AG04449 (cell line): ENCODE results near the gene SEC24C.

Experiments used
- CTCF ChIA-PET: fragments of 350-600 bp; formaldehyde crosslinking; extraction: SDS; loops from one replicate; lab custom pipeline; 2021; ENCODE audit warnings: antibody characterized with exemption; lab: Yijun Ruan, JAX
- POLR2A ChIA-PET: fragments of 400-600, 350-600 bp; formaldehyde crosslinking; extraction: SDS; loops from one replicate; lab custom pipeline; 2020; ENCODE audit warnings: antibody characterized with exemption, inconsistent platforms; lab: Yijun Ruan, JAX
- DNase-seq: peaks from one replicate; pipeline ENCODE4 v3.0.0-alpha.2; 2010; ENCODE audit warnings: low read depth, low spot score
- H3K4me3 ChIP-seq: 2 replicates; pipeline ENCODE4 v1.5.1; 2011; ENCODE audit warnings: low read depth, mild to moderate bottlenecking, control low read depth, low read length
- TF ChIP-seq, protein P1 (sequence below): IDR thresholded peaks from one replicate; pipeline ENCODE4 v1.5.1; 2011; ENCODE audit warnings: mild to moderate bottlenecking, moderate library complexity, low read length, control low read depth, inconsistent platforms; ENCODE audit not compliant: insufficient read depth; ENCODE audit errors: missing control alignments

SEC24C gene

GRCh38 chr10:73769396-73769795 is 25.2 kb downstream of the SEC24C start:
- H3K4me3 ChIP-seq: no peak overlapping the region
- DNase-seq: no peak
- TF ChIP-seq, protein P1, sequence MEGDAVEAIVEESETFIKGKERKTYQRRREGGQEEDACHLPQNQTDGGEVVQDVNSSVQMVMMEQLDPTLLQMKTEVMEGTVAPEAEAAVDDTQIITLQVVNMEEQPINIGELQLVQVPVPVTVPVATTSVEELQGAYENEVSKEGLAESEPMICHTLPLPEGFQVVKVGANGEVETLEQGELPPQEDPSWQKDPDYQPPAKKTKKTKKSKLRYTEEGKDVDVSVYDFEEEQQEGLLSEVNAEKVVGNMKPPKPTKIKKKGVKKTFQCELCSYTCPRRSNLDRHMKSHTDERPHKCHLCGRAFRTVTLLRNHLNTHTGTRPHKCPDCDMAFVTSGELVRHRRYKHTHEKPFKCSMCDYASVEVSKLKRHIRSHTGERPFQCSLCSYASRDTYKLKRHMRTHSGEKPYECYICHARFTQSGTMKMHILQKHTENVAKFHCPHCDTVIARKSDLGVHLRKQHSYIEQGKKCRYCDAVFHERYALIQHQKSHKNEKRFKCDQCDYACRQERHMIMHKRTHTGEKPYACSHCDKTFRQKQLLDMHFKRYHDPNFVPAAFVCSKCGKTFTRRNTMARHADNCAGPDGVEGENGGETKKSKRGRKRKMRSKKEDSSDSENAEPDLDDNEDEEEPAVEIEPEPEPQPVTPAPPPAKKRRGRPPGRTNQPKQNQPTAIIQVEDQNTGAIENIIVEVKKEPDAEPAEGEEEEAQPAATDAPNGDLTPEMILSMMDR: no peak
- CTCF ChIA-PET: no interaction called here
- POLR2A ChIA-PET: interaction anchor here (0.5 to 1.0 kb wide), 2 partner anchors 10 to 11 kb away, joined by 3 to 4 read pairs; no protein-coding TSS in a partner anchor

DNA sequence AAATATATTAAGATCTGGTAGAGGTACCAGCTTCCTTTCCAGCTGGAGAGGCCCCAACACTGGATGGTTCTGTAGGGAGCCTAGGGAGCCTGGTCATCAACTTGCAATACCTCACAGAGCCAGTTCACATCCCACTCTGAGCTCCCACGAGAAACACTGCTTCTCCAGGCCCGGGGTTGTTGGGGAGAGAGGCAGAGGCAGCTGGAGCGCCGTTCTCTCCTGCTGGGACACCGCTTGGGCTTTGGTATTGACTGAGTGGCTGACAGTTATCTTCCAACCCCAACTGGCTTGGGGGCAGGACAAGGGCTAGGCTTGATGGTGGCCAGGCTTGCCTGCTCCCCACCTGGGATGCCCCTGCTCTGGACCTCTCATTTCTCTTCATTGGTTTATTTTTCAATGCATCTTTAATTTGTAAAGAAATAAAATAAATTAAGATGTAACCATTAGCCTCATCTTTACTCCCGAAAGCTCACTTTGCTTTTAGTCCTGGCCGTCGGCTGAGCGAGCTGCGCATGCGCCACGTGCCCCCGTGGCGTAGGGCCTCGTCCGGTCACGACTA is 27.6 kb downstream of the SEC24C start:
- TF ChIP-seq, protein P1: no peak
- ChIA-PET CTCF (interaction anchor here (0.9 to 5.3 kb wide), 6 partner anchors 10 to 242 kb away, joined by 3 to 34 read pairs (median 4); partner anchors contain the start of gene CHCHD1), POLR2A (interaction anchor here (0.6 to 3.3 kb wide), 7 partner anchors 9 to 50 kb away, joined by 3 to 25 read pairs (median 4); partner anchors contain the start of genes CHCHD1, SEC24C and ZSWIM8)
- DNase-seq: no peak
- peak overlapping the region; percentile 79 for H3K4me3 ChIP-seq

- peak overlapping the region; percentile 79 for H3K4me3 ChIP-seq
- peak; percentile 19 for DNase-seq
- ChIA-PET POLR2A (interaction anchor here (0.6 to 3.3 kb wide), 7 partner anchors 9 to 50 kb away, joined by 3 to 25 read pairs (median 4); partner anchors contain the start of genes CHCHD1, SEC24C and ZSWIM8), CTCF (interaction anchor here (0.9 to 5.3 kb wide), 9 partner anchors 9 to 243 kb away, joined by 3 to 34 read pairs (median 3); partner anchors contain the start of genes CHCHD1 and ZSWIM8)
- TF ChIP-seq, protein P1: no peak
Observed at GRCh38 chr10:73772281-73773151, 28.3 kb downstream of the SEC24C start.

DNA sequence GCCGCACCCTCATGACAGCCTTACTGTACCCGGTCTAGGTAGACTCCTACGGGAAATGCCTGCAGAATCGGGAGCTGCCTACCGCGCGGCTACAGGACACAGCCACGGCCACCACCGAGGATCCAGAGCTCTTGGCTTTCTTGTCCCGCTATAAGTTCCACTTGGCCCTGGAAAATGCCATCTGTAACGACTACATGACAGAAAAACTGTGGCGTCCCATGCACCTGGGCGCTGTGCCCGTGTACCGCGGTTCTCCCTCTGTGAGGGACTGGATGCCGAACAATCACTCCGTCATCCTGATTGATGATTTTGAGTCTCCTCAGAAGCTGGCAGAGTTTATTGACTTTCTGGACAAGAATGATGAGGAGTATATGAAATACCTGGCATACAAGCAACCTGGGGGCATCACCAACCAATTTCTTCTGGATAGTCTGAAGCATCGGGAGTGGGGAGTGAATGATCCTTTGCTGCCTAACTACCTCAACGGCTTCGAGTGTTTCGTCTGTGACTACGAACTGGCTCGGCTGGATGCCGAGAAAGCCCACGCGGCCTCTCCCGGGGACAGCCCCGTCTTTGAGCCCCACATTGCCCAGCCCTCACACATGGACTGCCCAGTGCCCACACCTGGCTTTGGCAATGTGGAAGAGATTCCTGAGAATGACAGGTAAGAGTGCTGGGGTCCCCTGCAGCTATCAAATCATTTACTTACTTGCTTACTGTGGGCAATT is 29.1 kb downstream of the SEC24C start:
- ChIA-PET POLR2A (interaction anchor here (1.8 to 3.3 kb wide), 3 partner anchors 8 to 13 kb away, joined by 4 to 25 read pairs (median 14); partner anchors contain the start of genes CHCHD1 and ZSWIM8), CTCF (interaction anchor here (1.0 to 5.3 kb wide), 9 partner anchors 8 to 243 kb away, joined by 3 to 34 read pairs (median 5); partner anchors contain the start of genes CHCHD1 and ZSWIM8)
- H3K4me3 ChIP-seq: peak overlapping the region; percentile 79
- DNase-seq: no peak
- TF ChIP-seq, protein P1: no peak

- ChIA-PET POLR2A (no interaction called here), CTCF (interaction anchor here (0.7 to 5.3 kb wide), 6 partner anchors 8 to 166 kb away, joined by 3 to 34 read pairs (median 4); no protein-coding TSS in a partner anchor)
- peak overlapping the region; percentile 79 for H3K4me3 ChIP-seq
- DNase-seq: no peak
- TF ChIP-seq, protein P1: no peak
Observed at GRCh38 chr10:73774637-73775036, 30.5 kb downstream of the SEC24C start.
